K562 (cell line): Measurements from ENCODE around the gene NAIF1. TPM values are rescaled to one million over a fixed set of nuclear protein-coding genes. Genes with fewer than 3 reads are reported as not detected.

ENCODE experiments used
- ARID4B ChIP-seq: sonication (generic); formaldehyde crosslinking; IDR thresholded peaks from 2 replicates; pipeline ENCODE4 v1.8.0; 2022; ENCODE audit warnings: mild to moderate bottlenecking, missing genetic modification reagents
- CREB5 ChIP-seq: fragments of 250-450 bp; sonication (Bioruptor Pico); IDR thresholded peaks from 2 replicates; pipeline ENCODE4 v1.5.0; 2020; ENCODE audit warnings: mild to moderate bottlenecking
- FIP1L1 ChIP-seq: fragments of 200-400 bp; formaldehyde crosslinking; IDR thresholded peaks from 2 replicates; pipeline ENCODE4 v1.6.1; 2018; ENCODE audit warnings: mild to moderate bottlenecking, low read depth, low read length; ENCODE audit not compliant: poor library complexity, severe bottlenecking
- GABPB2 ChIP-seq: fragments of 250-450 bp; sonication (Bioruptor Pico); conservative IDR thresholded peaks from 2 replicates; pipeline ENCODE4 v1.5.1; 2021; ENCODE audit warnings: mild to moderate bottlenecking
- HMGN3 ChIP-seq: IDR thresholded peaks from 2 replicates; pipeline ENCODE4 v1.6.1; 2011; ENCODE audit warnings: borderline replicate concordance, low read depth, mild to moderate bottlenecking, mixed read lengths, low read length; ENCODE audit not compliant: insufficient read length; ENCODE audit errors: extremely low read depth
- KDM2B ChIP-seq: fragments of 250-450 bp; sonication (Bioruptor Pico); IDR thresholded peaks from 2 replicates; pipeline ENCODE4 v1.8.0; 2021; ENCODE audit warnings: mild to moderate bottlenecking, moderate library complexity
- KLF6 ChIP-seq: fragments of 250-450 bp; sonication (Bioruptor Pico); IDR thresholded peaks from 2 replicates; pipeline ENCODE4 v1.4.0; 2020; ENCODE audit warnings: mild to moderate bottlenecking, moderate library complexity, borderline replicate concordance
- MEF2D ChIP-seq: conservative IDR thresholded peaks from 2 replicates; pipeline ENCODE4 v1.6.1; 2016; ENCODE audit warnings: low read depth, missing genetic modification characterization, missing compliant biosample characterization
- POLR2G ChIP-seq: fragments of 200-400 bp; formaldehyde crosslinking; IDR thresholded peaks from 2 replicates; pipeline ENCODE4 v1.6.1; 2017; ENCODE audit warnings: low read depth, mild to moderate bottlenecking, antibody characterized with exemption, low read length, moderate library complexity
- PTBP1 ChIP-seq: fragments of 200-400 bp; formaldehyde crosslinking; IDR thresholded peaks from 2 replicates; pipeline ENCODE4 v1.6.1; 2017; ENCODE audit warnings: low read depth, low read length
- RCOR1 ChIP-seq, 2 experiments: IDR thresholded peaks; 2 replicates each; pipeline ENCODE4 v1.6.1; 2012; ENCODE audit warnings: low read depth in 2 of 2, low read length in 2 of 2, borderline replicate concordance in 1 of 2, improper control_type of control experiment in 1 of 2
- SMARCE1 ChIP-seq: fragments of 450-650 bp; IDR thresholded peaks from 2 replicates; pipeline ENCODE4 v1.7.1; 2016; ENCODE audit warnings: mild to moderate bottlenecking
- TCF7L2 ChIP-seq: fragments of 150-350 bp; IDR thresholded peaks from 2 replicates; pipeline ENCODE4 v1.6.1; 2016; ENCODE audit warnings: low read depth, mild to moderate bottlenecking, low read length, moderate library complexity
- TFAM ChIP-seq: fragments of 250-450 bp; sonication (Bioruptor Pico); conservative IDR thresholded peaks from 2 replicates; pipeline ENCODE4 v1.5.0; 2021; ENCODE audit warnings: mild to moderate bottlenecking, moderate library complexity
- USF2 ChIP-seq: sonication (generic); formaldehyde crosslinking; IDR thresholded peaks from 2 replicates; pipeline ENCODE4 v1.5.0; 2020; ENCODE audit warnings: missing genetic modification reagents
- WHSC1 ChIP-seq: IDR thresholded peaks from one replicate; pipeline ENCODE4 v1.6.1; 2012; ENCODE audit warnings: low read length, control low read depth, inconsistent platforms
- ZFX ChIP-seq: sonication (generic); formaldehyde crosslinking; IDR thresholded peaks from 2 replicates; pipeline ENCODE4 v1.8.0; 2022; ENCODE audit warnings: mild to moderate bottlenecking, missing genetic modification reagents, moderate library complexity
- ZNF175 ChIP-seq: fragments of 200-800 bp; sonication (Bioruptor generic); IDR thresholded peaks from 2 replicates; pipeline ENCODE4 v1.6.1; 2016; ENCODE audit warnings: low read depth, mild to moderate bottlenecking, missing genetic modification characterization, missing compliant biosample characterization
- ZNF584 ChIP-seq: fragments of 200-800 bp; sonication (Bioruptor generic); IDR thresholded peaks from 2 replicates; pipeline ENCODE4 v1.6.1; 2016; ENCODE audit warnings: low read depth, mild to moderate bottlenecking, missing genetic modification characterization, missing compliant biosample characterization
- ZNF76 ChIP-seq: fragments of 250-450 bp; sonication (Bioruptor Pico); IDR thresholded peaks from 2 replicates; pipeline ENCODE4 v1.4.0; 2020; ENCODE audit warnings: mild to moderate bottlenecking, moderate library complexity, borderline replicate concordance
- polyA plus RNA-seq, 8 experiments: library from polyadenylated mRNA; depleted of rRNA in 4 of 8; stranded (reverse) in 5 of 8; unstranded in 3 of 8; fragments of >200 nt; fragmentation: Nextera tagmentation in 2 of 8; fragmentation: Illumina TruSeq in 1 of 8; extraction: Ambion mirVana in 2 of 8; extraction: Trizol in 1 of 8; gene quantifications; 2 replicates each; pipeline versions ENCODE4 v1.2.1 to v1.2.3, GENCODE V29; 2011 to 2014; ENCODE audit warnings: inconsistent platforms in 1 of 8, missing spikeins in 1 of 8
- total RNA-seq, 7 experiments: library from RNA; depleted of rRNA in 6 of 7; stranded (reverse); fragments of >200 nt in 6 of 7; fragmentation: Illumina TruSeq in 2 of 7; extraction: Trizol in 2 of 7; gene quantifications; 2 replicates each; pipeline versions ENCODE4 v1.2.1 to v1.2.3, GENCODE V29; 2011 to 2021; ENCODE audit warnings: low replicate concordance in 1 of 7

NAIF1 gene
- total and polyA plus RNA-seq, 9 of the 15 experiments (the other 6 are each of a cell fraction or from before 2014, with no cell fraction given) = 4.8 to 26.6 (median 17.2) TPM

- TF ChIP-seq ZNF584 (CRISPR knock-in tag) (0 out of 2 replicates have a peak, but pooled peaks have one; percentile 42), MEF2D (tag) (no peak), TFAM (no peak), RCOR1 (IDR thresholded peaks at IDR 0.05; ENCODE audit: borderline replicate concordance in 1 of 2, low read depth in 2 of 2, low read length in 2 of 2) (peak; percentile 80 to 94; a peak in 3 of 4 replicates), SMARCE1 (peak; percentile 96), TCF7L2 (no peak), WHSC1 (no peak), FIP1L1 (no peak), KLF6 (CRISPR knock-in tag) (0 out of 2 replicates have a peak, but pooled peaks have one; percentile 20), ZNF76 (0 out of 2 replicates have a peak, but pooled peaks have one; percentile 22), PTBP1 (peak; percentile 66; the same call in 1 of the 2 replicates), USF2 (CRISPR knock-in tag) (peak; percentile 77), GABPB2 (CRISPR knock-in tag) (no peak), POLR2G (peak; percentile 49; the same call in 1 of the 2 replicates), KDM2B (no peak), CREB5 (CRISPR knock-in tag) (no peak), ARID4B (CRISPR knock-in tag) (no peak), ZFX (CRISPR knock-in tag) (peak; percentile 66), ZNF175 (no peak), HMGN3 (peak; percentile 96)
Measured at GRCh38 chr9:128115187-128116103, 48.3 kb upstream of the NAIF1 start (continued).
